Measurements from ENCODE around the gene MSRB2.
"Not testable (repeated sequence)": the region's sequence is repeated elsewhere in the genome, so short reads cannot be mapped to it uniquely, and the experiment has no call there.

Gene MSRB2

GRCh38 chr10:23063045-23063972 lies 32.1 kb upstream of the MSRB2 start:
- TF ChIP-seq POLR2AphosphoS5 (IDR thresholded peaks at IDR 0.05; ENCODE audit: low read depth, low read length) (no peak), TAF1 (IDR thresholded peaks at IDR 0.05; ENCODE audit: borderline replicate concordance, low read depth, low read length) (no peak), POLR2A (IDR thresholded peaks at IDR 0.05; ENCODE audit: low read depth, low read length) (no peak)
- DNase-seq (ENCODE audit: insufficient read length): no peak
- no peak for FAIRE-seq

- no peak for TF ChIP-seq POLR2AphosphoS5 (IDR thresholded peaks at IDR 0.05; ENCODE audit: low read depth, low read length)
- TF ChIP-seq POLR2A (IDR thresholded peaks at IDR 0.05; ENCODE audit: low read depth, low read length): no peak
- no peak for DNase-seq (ENCODE audit: insufficient read length)
- no peak for FAIRE-seq
These were observed 31.2 kb upstream of the MSRB2 start for GRCh38 chr10:23063973-23064812.

GRCh38 chr10:23064813-23065114 lies 30.6 kb upstream of the MSRB2 start:
- not testable (repeated sequence) for DNase-seq (ENCODE audit: insufficient read length); FAIRE-seq

- FAIRE-seq: no peak
- no peak for TF ChIP-seq POLR2A (IDR thresholded peaks at IDR 0.05; ENCODE audit: low read depth, low read length)
- TF ChIP-seq TAF1 (IDR thresholded peaks at IDR 0.05; ENCODE audit: borderline replicate concordance, low read depth, low read length): no peak
- TF ChIP-seq POLR2AphosphoS5 (IDR thresholded peaks at IDR 0.05; ENCODE audit: low read depth, low read length): no peak
These were observed 30.0 kb upstream of the MSRB2 start for GRCh38 chr10:23065181-23065948.

GRCh38 chr10:23067337-23067736 lies 28.0 kb upstream of the MSRB2 start:
- TF ChIP-seq POLR2AphosphoS5 (IDR thresholded peaks at IDR 0.05; ENCODE audit: low read depth, low read length) (no peak), POLR2A (IDR thresholded peaks at IDR 0.05; ENCODE audit: low read depth, low read length) (no peak), TAF1 (IDR thresholded peaks at IDR 0.05; ENCODE audit: borderline replicate concordance, low read depth, low read length) (no peak)
- DNase-seq (ENCODE audit: insufficient read length) (no peak), FAIRE-seq (no peak)

More at GRCh38 chr10:23065181-23065948, 30.0 kb upstream of the MSRB2 start:
- no peak for DNase-seq (ENCODE audit: insufficient read length)

- no peak for TF ChIP-seq POLR2A (IDR thresholded peaks at IDR 0.05; ENCODE audit: low read depth, low read length)
- no peak for TF ChIP-seq TAF1 (IDR thresholded peaks at IDR 0.05; ENCODE audit: borderline replicate concordance, low read depth, low read length)
- TF ChIP-seq POLR2AphosphoS5 (IDR thresholded peaks at IDR 0.05; ENCODE audit: low read depth, low read length): no peak
- peak; percentile 70 for FAIRE-seq
These were observed 27.2 kb upstream of the MSRB2 start for GRCh38 chr10:23067939-23068775.

GRCh38 chr10:23069019-23069815 lies 26.2 kb upstream of the MSRB2 start:
- DNase-seq (ENCODE audit: insufficient read length): no peak
- no peak for FAIRE-seq
- TF ChIP-seq TAF1 (IDR thresholded peaks at IDR 0.05; ENCODE audit: borderline replicate concordance, low read depth, low read length) (no peak), POLR2A (IDR thresholded peaks at IDR 0.05; ENCODE audit: low read depth, low read length) (no peak), POLR2AphosphoS5 (IDR thresholded peaks at IDR 0.05; ENCODE audit: low read depth, low read length) (no peak)

More at GRCh38 chr10:23067939-23068775, 27.2 kb upstream of the MSRB2 start:
- peak; percentile 33 for DNase-seq (ENCODE audit: insufficient read length)

GRCh38 chr10:23070092-23070912 lies 25.1 kb upstream of the MSRB2 start:
- DNase-seq (ENCODE audit: insufficient read length); FAIRE-seq: not testable (repeated sequence)

- DNase-seq (ENCODE audit: insufficient read length) (no peak), FAIRE-seq (peak; percentile 89)
- no peak for TF ChIP-seq TAF1 (IDR thresholded peaks at IDR 0.05; ENCODE audit: borderline replicate concordance, low read depth, low read length)
- no peak for TF ChIP-seq POLR2A (IDR thresholded peaks at IDR 0.05; ENCODE audit: low read depth, low read length)
- no peak for TF ChIP-seq POLR2AphosphoS5 (IDR thresholded peaks at IDR 0.05; ENCODE audit: low read depth, low read length)
These were observed 24.5 kb upstream of the MSRB2 start for GRCh38 chr10:23070913-23071218.

- FAIRE-seq; DNase-seq (ENCODE audit: insufficient read length): not testable (repeated sequence)
These were observed 22.8 kb upstream of the MSRB2 start for GRCh38 chr10:23072593-23072992.
